GM12878 (cell line): ENCODE data around the gene IL1R2. TPM values are rescaled to one million over a fixed set of nuclear protein-coding genes. Genes with fewer than 3 reads are reported as not detected.

Experiments
- ATAC-seq: fragments of 200-7000 bp; cut with Tn5 transposase; 3 replicates; pipeline ENCODE4 v1.9.1; 2020; ENCODE audit warnings: mild to moderate bottlenecking, moderate library complexity
- Bru-seq: library from RNA; stranded (reverse); fragments of 400-500 nt; gene quantifications from one replicate; lab custom pipeline; 2021; lab: Mats Ljungman, UMichigan
- BruChase-seq, 2 experiments: library from RNA; stranded (reverse); fragments of 400-500 nt; gene quantifications; one replicate each; lab custom pipeline; 2021; lab: Mats Ljungman, UMichigan
- BruUV-seq: library from RNA; stranded (reverse); fragments of 400-500 nt; replicated peaks from 2 replicates; lab custom pipeline; 2021; lab: Mats Ljungman, UMichigan
- CTCF ChIA-PET: fragments of 300-600 bp; sonication (Branson Sonifier 250); formaldehyde crosslinking; extraction: SDS; loops from one replicate; lab custom pipeline; 2021; ENCODE audit warnings: inconsistent platforms; lab: Yijun Ruan, JAX
- POLR2A ChIA-PET: fragments of 350-600 bp; formaldehyde crosslinking; extraction: SDS; loops from one replicate; lab custom pipeline; 2021; ENCODE audit warnings: inconsistent platforms; lab: Charles Lee
- RAD21 ChIA-PET: fragments of 300-600 bp; sonication (Branson Sonifier 250); formaldehyde crosslinking; loops from one replicate; lab custom pipeline; 2023; ENCODE audit warnings: antibody characterized with exemption; ENCODE audit not compliant: unreplicated experiment; lab: Charles Lee
- SMC1A ChIA-PET: fragments of 300-600 bp; sonication (Branson Sonifier 250); formaldehyde crosslinking; loops from one replicate; lab custom pipeline; 2023; ENCODE audit not compliant: unreplicated experiment, uncharacterized antibody; lab: Charles Lee
- DNase-seq: peaks from one replicate; pipeline ENCODE4 v3.0.0-alpha.2; 2011; ENCODE audit warnings: low read depth, low spot score
- FAIRE-seq: peaks from 3 replicates; lab custom pipeline; 2011; peaks lifted over from hg19 to GRCh38; lab: Jason Lieb, UNC
- H2AFZ ChIP-seq: 2 replicates; pipeline ENCODE4 v1.6.0; 2011; ENCODE audit warnings: low read depth, low read length, control low read depth; ENCODE audit not compliant: control insufficient read depth
- H3K27ac ChIP-seq: 2 replicates; pipeline ENCODE4 v1.5.1; 2011; ENCODE audit warnings: control low read depth; ENCODE audit not compliant: control insufficient read depth, insufficient read depth
- H3K27me3 ChIP-seq, 2 experiments: replicated peaks in 1 of 2; 2 replicates each; pipeline versions ENCODE4 v1.6.0 to v1.6.1; 2011; ENCODE audit warnings: low read length in 1 of 2; ENCODE audit not compliant: control insufficient read depth in 2 of 2, insufficient read depth in 2 of 2
- H3K36me3 ChIP-seq, 2 experiments: 2 replicates each; pipeline ENCODE4 v1.5.1; 2011; ENCODE audit warnings: low read length in 1 of 2; ENCODE audit not compliant: control insufficient read depth in 2 of 2, insufficient read depth in 2 of 2
- H3K4me1 ChIP-seq: 2 replicates; pipeline ENCODE4 v1.6.1; 2011; ENCODE audit warnings: mild to moderate bottlenecking, low read length, moderate library complexity, mixed read lengths; ENCODE audit not compliant: control insufficient read depth, insufficient read depth
- H3K4me2 ChIP-seq: 2 replicates; pipeline ENCODE4 v1.6.0; 2011; ENCODE audit warnings: control low read depth; ENCODE audit not compliant: control insufficient read depth, insufficient read depth
- H3K4me3 ChIP-seq: fragments of 200-600 bp; sonication (generic); 2 replicates; pipeline ENCODE4 v1.5.1; 2016
- H3K79me2 ChIP-seq: 2 replicates; pipeline ENCODE4 v1.6.0; 2011; ENCODE audit warnings: low read length; ENCODE audit not compliant: control insufficient read depth, insufficient read depth
- H3K9ac ChIP-seq: 2 replicates; pipeline ENCODE4 v1.8.0; 2011; ENCODE audit warnings: low read length, control low read depth, mixed read lengths; ENCODE audit not compliant: control insufficient read depth, insufficient read depth
- H3K9me3 ChIP-seq: replicated peaks from 3 replicates; pipeline ENCODE4 v1.5.1; 2011; ENCODE audit warnings: mild to moderate bottlenecking, low read length; ENCODE audit not compliant: control insufficient read depth, insufficient read depth
- H4K20me1 ChIP-seq: 2 replicates; pipeline ENCODE4 v1.6.0; 2011; ENCODE audit not compliant: control insufficient read depth, insufficient read depth
- BRCA1 ChIP-seq: IDR thresholded peaks from 2 replicates; pipeline ENCODE4 v1.6.1; 2011; ENCODE audit warnings: low read depth, low read length, improper control_type of control experiment
- CHD2 ChIP-seq: IDR thresholded peaks from 2 replicates; pipeline ENCODE4 v1.6.1; 2011; ENCODE audit warnings: low read depth, low read length, improper control_type of control experiment, borderline replicate concordance
- IKZF1 ChIP-seq: fragments of 450-650 bp; conservative IDR thresholded peaks from 2 replicates; pipeline ENCODE4 v1.6.1; 2017; ENCODE audit warnings: antibody characterized with exemption, mild to moderate bottlenecking
- MTA2 ChIP-seq: fragments of 450-650 bp; IDR thresholded peaks from 2 replicates; pipeline ENCODE4 v1.6.1; 2016; ENCODE audit warnings: low read depth, mild to moderate bottlenecking, moderate library complexity
- RELB ChIP-seq: fragments of 450-650 bp; IDR thresholded peaks from 2 replicates; pipeline ENCODE4 v1.6.1; 2017; ENCODE audit warnings: low read depth, mild to moderate bottlenecking, moderate library complexity
- SKIL ChIP-seq: fragments of 450-650 bp; IDR thresholded peaks from 2 replicates; pipeline ENCODE4 v1.6.1; 2017; ENCODE audit warnings: mild to moderate bottlenecking, low read depth, inconsistent platforms; ENCODE audit not compliant: poor library complexity, severe bottlenecking
- SPI1 ChIP-seq: IDR thresholded peaks from 2 replicates; pipeline ENCODE4 v1.6.1; 2011; ENCODE audit warnings: low read depth, mild to moderate bottlenecking, low read length, moderate library complexity, borderline replicate concordance; ENCODE audit not compliant: insufficient read depth
- USF2 ChIP-seq: IDR thresholded peaks from 2 replicates; pipeline ENCODE4 v1.6.1; 2011; ENCODE audit warnings: low read depth, low read length, improper control_type of control experiment, borderline replicate concordance
- ZBTB33 ChIP-seq: fragments of 450-650 bp; IDR thresholded peaks from 2 replicates; pipeline ENCODE4 v1.6.1; 2017; ENCODE audit warnings: mild to moderate bottlenecking
- ZNF622 ChIP-seq: fragments of 450-650 bp; IDR thresholded peaks from 2 replicates; pipeline ENCODE4 v1.6.1; 2017; ENCODE audit warnings: mild to moderate bottlenecking, inconsistent platforms
- WGBS: methylation state at CpG from one replicate; pipeline ENCODE4 v1.1.6; 2016; ENCODE audit warnings: low lambda C conversion rate; ENCODE audit not compliant: insufficient replicate concordance, insufficient coverage; ENCODE audit errors: missing lambda C conversion rate; 5-methylcytosine and 5-hydroxymethylcytosine counted together
- in situ Hi-C: fragments of 300-500 bp; cut with MboI; formaldehyde crosslinking; loops from 9 replicates; pipeline ENCODE4 v1.14.3; 2018; ENCODE audit warnings: mixed read lengths
- intact Hi-C: fragments of 100-400 bp; cut with micrococcal nuclease; formaldehyde crosslinking; loops from one replicate; pipeline ENCODE4 v1.14.2; 2022; ENCODE audit not compliant: unreplicated experiment
- long read RNA-seq, 2 experiments: library from polyadenylated mRNA; unstranded; transcript quantifications; one replicate each; pipeline ENCODE4 v2.0.0, GENCODE V29; 2019 to 2020
- polyA minus RNA-seq, 3 experiments: library from RNA; depleted of rRNA, polyadenylated mRNA; stranded (reverse); fragments of >200 nt; gene quantifications; 2 replicates each; pipeline ENCODE4 v1.2.3, GENCODE V29; 2011
- polyA plus RNA-seq, 11 experiments: library from polyadenylated mRNA; depleted of rRNA in 4 of 11; unstranded in 6 of 11; stranded (reverse) in 5 of 11; fragments of >200 nt; fragmentation: Nextera tagmentation in 4 of 11; fragmentation: Illumina TruSeq in 1 of 11; extraction: Ambion mirVana in 4 of 11; extraction: Trizol in 1 of 11; gene quantifications; 1 replicate in 1 of 11; 2 replicates in 10 of 11; pipeline versions ENCODE4 v1.2.1 to v1.2.3, GENCODE V29; 2011 to 2016; ENCODE audit warnings: inconsistent platforms in 2 of 11, missing spikeins in 2 of 11, low read depth in 1 of 11
- total RNA-seq, 4 experiments: library from RNA; depleted of rRNA in 3 of 4; stranded (reverse); fragments of >200 nt in 3 of 4; fragmentation: Illumina TruSeq in 1 of 4; extraction: Trizol in 1 of 4; gene quantifications; 2 replicates each; pipeline versions ENCODE4 v1.2.1 to v1.2.3, GENCODE V29; 2013 to 2021

The IL1R2 gene
- total RNA-seq (2013; cell fraction: nucleolus; rRNA removed), result 2.3 and 4.4 TPM in 2 replicates
- total RNA-seq (2014; rRNA removed), result 0.33 and 1.4 TPM in 2 replicates
- total RNA-seq (2014; rRNA removed; fragmentation: Illumina TruSeq; extraction: Trizol), result 0.41 and 0.54 TPM in 2 replicates
- total RNA-seq (2021), result 0.35 and 0.64 TPM in 2 replicates
- 3.1 TPM for polyA plus RNA-seq (2011; ENCODE audit: low read depth)
- polyA plus RNA-seq (2011; rRNA removed), result 6.4 and 7.1 TPM in 2 replicates
- 6.0 and 7.2 TPM in 2 replicates for polyA plus RNA-seq (2011; cell fraction: cytosol; rRNA removed)
- polyA plus RNA-seq (2011; cell fraction: nucleus; rRNA removed), result 4.4 and 4.8 TPM in 2 replicates
- 2.5 and 5.5 TPM in 2 replicates for polyA plus RNA-seq (2012)
- 0.53 and 0.71 TPM in 2 replicates for polyA plus RNA-seq (2014; fragmentation: Illumina TruSeq; extraction: Trizol)
- under 1 TPM; 0.44 to 0.60 TPM for polyA plus RNA-seq (2014; fragmentation: Nextera tagmentation; extraction: Ambion mirVana)
- polyA plus RNA-seq (2014; rRNA removed), result 0.36 and 0.55 TPM in 2 replicates
- 1 to 10 TPM; 2.2 to 2.6 TPM for polyA plus RNA-seq (2016; fragmentation: Nextera tagmentation; extraction: Ambion mirVana)
- polyA minus RNA-seq (2011; rRNA and poly(A)+ RNA removed), result 3.3 and 4.2 TPM in 2 replicates
- polyA minus RNA-seq (2011; cell fraction: cytosol; rRNA and poly(A)+ RNA removed), result 2.0 TPM in 1 of 2 replicates, not detected in the other
- 1.1 and 1.5 TPM in 2 replicates for polyA minus RNA-seq (2011; cell fraction: nucleus; rRNA and poly(A)+ RNA removed)
- percentile 67 among the genes with signal in this experiment for Bru-seq, nascent RNA
- percentile 55 among the genes with signal in this experiment for BruChase-seq, experiment 1, labeled RNA remaining after a 6-hour chase
- percentile 56 among the genes with signal in this experiment for BruChase-seq, experiment 2, labeled RNA remaining after a 2-hour chase
- long read RNA-seq, experiment 1, partial matches to known transcripts, result 0 of 6 reads
- long read RNA-seq, experiment 1, other reads (novel, unspliced or antisense), result 2 of 6 reads
- long read RNA-seq, experiment 2, partial matches to known transcripts, result 2 of 7 reads
- long read RNA-seq, experiment 2, other reads (novel, unspliced or antisense), result 4 of 7 reads

GRCh38 chr2:101991721-101992145, at the start of gene IL1R2:
TSS of gene IL1R2 (plus strand) at chr2:101991960. CDS start at chr2:102008576, 16,616 bp downstream.
- no peak within 1 kb of the TSS for H3K9ac ChIP-seq
- H2AFZ ChIP-seq, result no peak within 1 kb of the TSS
- H3K27ac ChIP-seq, result no peak within 1 kb of the TSS
- intact Hi-C loops (no loop called here), in situ Hi-C loops (no loop called here)
- no peaks in the 10 kb centered on the region for H3K9me3 ChIP-seq
- no peaks in the 10 kb centered on the region for H3K4me1 ChIP-seq
- no peaks in the 10 kb centered on the region for H4K20me1 ChIP-seq
- RAD21 ChIA-PET, result no interaction called here
- 6% methylated on average over 8 of the region's 8 CpGs for WGBS
- no peak for DNase-seq
- CTCF ChIA-PET, result interaction anchor here (0.8 kb wide), 1 partner anchor 108 kb away, joined by 5 read pairs; no protein-coding TSS in a partner anchor
- ATAC-seq, result peak; percentile 69
- no TSS peak for BruUV-seq
- no peaks in the 10 kb centered on the region for H3K79me2 ChIP-seq
- H3K4me2 ChIP-seq, result no peak within 1 kb of the TSS
- POLR2A ChIA-PET, result no interaction called here
- H3K4me3 ChIP-seq, result no peak within 1 kb of the TSS
- H3K36me3 ChIP-seq, result no peaks in the 10 kb centered on the region
- no peak for FAIRE-seq
- peaks cover 0 to 7% of the 10 kb centered on the region in 2 experiments; a peak in 3 of 4 replicates for H3K27me3 ChIP-seq
- SMC1A ChIA-PET, result no interaction called here
- 0 out of 2 replicates have a peak, but pooled peaks have one; percentile 9 for TF ChIP-seq RELB
- no peak for TF ChIP-seq ZNF622
- TF ChIP-seq MTA2, result 0 out of 2 replicates have a peak, but pooled peaks have one; percentile 20
- TF ChIP-seq IKZF1, result peak; percentile 62
- TF ChIP-seq CHD2, result no peak
- TF ChIP-seq ZBTB33, result no peak
- TF ChIP-seq SPI1, result peak; percentile 41; the same call in 1 of the 2 replicates
- no peak for TF ChIP-seq USF2
- TF ChIP-seq SKIL, result no peak
- TF ChIP-seq BRCA1, result no peak
